HG02588 (cell line): Measurements from ENCODE around the gene SULT4A1.

Source experiments
- ATAC-seq: cut with Tn5 transposase; IDR thresholded peaks from one replicate; pipeline ENCODE4 v1.9.1; 2021; ENCODE audit warnings: mild to moderate bottlenecking, moderate library complexity; ENCODE audit not compliant: unreplicated experiment

Gene SULT4A1

GRCh38 chr22:43828998-43829782, 33.1 kb downstream of the SULT4A1 start:
- no peak for ATAC-seq

GRCh38 chr22:43828725-43828997, 33.7 kb downstream of the SULT4A1 start:
- ATAC-seq = no peak

GRCh38 chr22:43827926-43828724, 34.2 kb downstream of the SULT4A1 start:
- ATAC-seq = no peak

- ATAC-seq = no peak
These were observed 35.1 kb downstream of the SULT4A1 start for GRCh38 chr22:43827003-43827735.

GRCh38 chr22:43826142-43827002, 35.9 kb downstream of the SULT4A1 start:
- ATAC-seq = no peak

- ATAC-seq = no peak
These were observed 36.7 kb downstream of the SULT4A1 start for GRCh38 chr22:43825651-43826050.

- ATAC-seq = no peak
These were observed 37.4 kb downstream of the SULT4A1 start for GRCh38 chr22:43824724-43825420.

GRCh38 chr22:43823911-43824665, 38.2 kb downstream of the SULT4A1 start:
- ATAC-seq = no peak

GRCh38 chr22:43823353-43823908, 38.9 kb downstream of the SULT4A1 start:
- ATAC-seq = no peak

- ATAC-seq = no peak
These were observed 40.5 kb downstream of the SULT4A1 start for GRCh38 chr22:43821606-43822425.

- ATAC-seq = no peak
These were observed 41.5 kb downstream of the SULT4A1 start for GRCh38 chr22:43820651-43821305.

- no peak for ATAC-seq
These were observed 42.2 kb downstream of the SULT4A1 start for GRCh38 chr22:43819931-43820640.

GRCh38 chr22:43819421-43819921, 42.8 kb downstream of the SULT4A1 start:
- ATAC-seq = no peak

GRCh38 chr22:43818981-43819380, 43.3 kb downstream of the SULT4A1 start:
- no peak for ATAC-seq

- no peak for ATAC-seq
These were observed 44.9 kb downstream of the SULT4A1 start for GRCh38 chr22:43817402-43817801.

- ATAC-seq = no peak
These were observed 48.0 kb downstream of the SULT4A1 start for GRCh38 chr22:43814264-43814663.

- ATAC-seq = no peak
These were observed 49.4 kb downstream of the SULT4A1 start for GRCh38 chr22:43812890-43813289.
